H9 (cell line): Measurements from ENCODE around the gene VAPA. TPM values are rescaled to one million over a fixed set of nuclear protein-coding genes. Genes with fewer than 3 reads are reported as not detected.

Experiments
- DNase-seq: peaks from one replicate; pipeline ENCODE4 v3.0.0-alpha.2; 2017
- H2AFZ ChIP-seq: one replicate; pipeline ENCODE4 v1.6.1; 2013; ENCODE audit warnings: mild to moderate bottlenecking, low read length, control low read depth, moderate library complexity
- H2AK5ac ChIP-seq: 2 replicates; pipeline ENCODE4 v1.6.1; 2013; ENCODE audit warnings: low read length, control low read depth, mixed read lengths; ENCODE audit not compliant: insufficient read length
- H2BK120ac ChIP-seq: one replicate; pipeline ENCODE4 v1.6.1; 2013; ENCODE audit warnings: low read depth, mild to moderate bottlenecking, low read length, control low read depth, inconsistent platforms; ENCODE audit not compliant: poor library complexity, severe bottlenecking
- H2BK12ac ChIP-seq: 2 replicates; pipeline ENCODE4 v1.6.1; 2013; ENCODE audit warnings: low read length, control low read depth, mixed read lengths, low read depth; ENCODE audit not compliant: insufficient read length
- H2BK15ac ChIP-seq: 2 replicates; pipeline ENCODE4 v1.6.1; 2013; ENCODE audit warnings: low read depth, low read length, control low read depth
- H2BK20ac ChIP-seq: one replicate; pipeline ENCODE4 v1.6.1; 2013; ENCODE audit warnings: low read depth, mild to moderate bottlenecking, low read length, control low read depth, inconsistent platforms; ENCODE audit not compliant: poor library complexity, severe bottlenecking
- H2BK5ac ChIP-seq: 2 replicates; pipeline ENCODE4 v1.6.1; 2013; ENCODE audit warnings: low read length, control low read depth, mixed read lengths; ENCODE audit not compliant: insufficient read length
- H3K14ac ChIP-seq: 2 replicates; pipeline ENCODE4 v1.6.1; 2013; ENCODE audit warnings: low read length, control low read depth; ENCODE audit not compliant: insufficient read depth
- H3K18ac ChIP-seq: 2 replicates; pipeline ENCODE4 v1.6.1; 2013; ENCODE audit warnings: low read depth, mild to moderate bottlenecking, mixed read lengths, low read length, control low read depth; ENCODE audit not compliant: insufficient read length
- H3K23ac ChIP-seq: 2 replicates; pipeline ENCODE4 v1.6.1; 2013; ENCODE audit warnings: low read length, control low read depth, mixed read lengths, low read depth; ENCODE audit not compliant: insufficient read length
- H3K23me2 ChIP-seq: 2 replicates; pipeline ENCODE4 v1.6.1; 2013; ENCODE audit warnings: low read depth, mild to moderate bottlenecking, mixed read lengths, low read length, control low read depth; ENCODE audit not compliant: insufficient read length, poor library complexity, severe bottlenecking
- H3K27ac ChIP-seq: 2 replicates; pipeline ENCODE4 v1.5.1; 2013; ENCODE audit warnings: low read length, control low read depth, mixed read lengths, low read depth; ENCODE audit not compliant: insufficient read length
- H3K27me3 ChIP-seq: 2 replicates; pipeline ENCODE4 v1.6.1; 2013; ENCODE audit warnings: low read length, control low read depth, inconsistent platforms; ENCODE audit not compliant: insufficient read depth
- H3K4ac ChIP-seq: 2 replicates; pipeline ENCODE4 v1.6.1; 2013; ENCODE audit warnings: low read depth, mild to moderate bottlenecking, control low read depth, inconsistent platforms, low read length, moderate library complexity
- H3K4me1 ChIP-seq: 2 replicates; pipeline ENCODE4 v1.6.1; 2013; ENCODE audit warnings: low read length, control low read depth, inconsistent platforms; ENCODE audit not compliant: insufficient read depth
- H3K4me2 ChIP-seq: 2 replicates; pipeline ENCODE4 v1.6.1; 2013; ENCODE audit warnings: low read length, control low read depth, mixed read lengths; ENCODE audit not compliant: insufficient read length, insufficient read depth
- H3K56ac ChIP-seq: 2 replicates; pipeline ENCODE4 v1.6.1; 2013; ENCODE audit warnings: low read depth, mild to moderate bottlenecking, mixed read lengths, low read length, control low read depth; ENCODE audit not compliant: insufficient read length
- H3K79me1 ChIP-seq: 2 replicates; pipeline ENCODE4 v1.6.1; 2013; ENCODE audit warnings: low read depth, mild to moderate bottlenecking, moderate library complexity, low read length, control low read depth, inconsistent platforms; ENCODE audit not compliant: insufficient read depth, poor library complexity, severe bottlenecking
- H3K79me2 ChIP-seq: 2 replicates; pipeline ENCODE4 v1.6.1; 2013; ENCODE audit warnings: low read length, control low read depth, inconsistent platforms; ENCODE audit not compliant: insufficient read depth
- H3K9ac ChIP-seq: 2 replicates; pipeline ENCODE4 v1.6.1; 2013; ENCODE audit warnings: low read length, control low read depth, mixed read lengths; ENCODE audit not compliant: insufficient read length; ENCODE audit errors: extremely low read depth
- H3K9me3 ChIP-seq: one replicate; pipeline ENCODE4 v1.6.1; 2013; ENCODE audit warnings: low read depth, low read length, inconsistent platforms; ENCODE audit not compliant: control insufficient read depth
- H3T11ph ChIP-seq: one replicate; pipeline ENCODE4 v1.6.1; 2013; ENCODE audit warnings: mild to moderate bottlenecking, low read length, control low read depth, inconsistent platforms
- H4K20me1 ChIP-seq: one replicate; pipeline ENCODE4 v1.6.1; 2013; ENCODE audit not compliant: control insufficient read depth, insufficient read length, insufficient read depth
- H4K5ac ChIP-seq: 2 replicates; pipeline ENCODE4 v1.6.1; 2013; ENCODE audit warnings: low read depth, mild to moderate bottlenecking, mixed read lengths, low read length, control low read depth; ENCODE audit not compliant: insufficient read length
- H4K8ac ChIP-seq: replicated peaks from 2 replicates; pipeline ENCODE4 v1.6.1; 2013; ENCODE audit warnings: low read length, control low read depth, mixed read lengths, low read depth; ENCODE audit not compliant: insufficient read length
- H4K91ac ChIP-seq: 2 replicates; pipeline ENCODE4 v1.6.1; 2013; ENCODE audit warnings: low read depth, mild to moderate bottlenecking, moderate library complexity, mixed read lengths, low read length, control low read depth; ENCODE audit not compliant: insufficient read length
- H3K27ac Mint-ChIP-seq, 3 experiments: 2 replicates in 2 of 3; 3 replicates in 1 of 3; pipeline ENCODE4 v1.8.0; 2020 to 2021; ENCODE audit warnings: mixed read lengths in 3 of 3, mild to moderate bottlenecking in 1 of 3, moderate library complexity in 1 of 3
- H3K27me3 Mint-ChIP-seq: 2 replicates; pipeline ENCODE4 v1.8.0; 2021; ENCODE audit warnings: low read depth, mild to moderate bottlenecking, moderate library complexity, mixed read lengths
- H3K36me3 Mint-ChIP-seq, 3 experiments: 2 replicates in 2 of 3; 3 replicates in 1 of 3; pipeline ENCODE4 v1.8.0; 2020 to 2021; ENCODE audit warnings: low read depth in 3 of 3, mixed read lengths in 3 of 3; ENCODE audit not compliant: insufficient read depth in 1 of 3
- H3K4me1 Mint-ChIP-seq, 2 experiments: 2 replicates each; pipeline ENCODE4 v1.8.0; 2020; ENCODE audit warnings: mixed read lengths in 2 of 2
- H3K4me3 Mint-ChIP-seq, 2 experiments: 2 replicates in 1 of 2; 3 replicates in 1 of 2; pipeline ENCODE4 v1.8.0; 2020 to 2021; ENCODE audit warnings: mild to moderate bottlenecking in 2 of 2, mixed read lengths in 2 of 2, moderate library complexity in 1 of 2
- H3K9me3 Mint-ChIP-seq, 2 experiments: 2 replicates in 1 of 2; 3 replicates in 1 of 2; pipeline ENCODE4 v1.8.0; 2020; ENCODE audit warnings: mild to moderate bottlenecking in 2 of 2, mixed read lengths in 2 of 2, moderate library complexity in 1 of 2
- WGBS: extraction: QIAGEN DNeasy Blood & Tissue Kit; methylation state at CpG from one replicate; pipeline ENCODE4 v1.1.7; 2013; ENCODE audit warnings: missing lambda C conversion rate, low lambda C conversion rate, mixed read lengths; ENCODE audit not compliant: insufficient read length; ENCODE audit errors: extremely low coverage; 5-methylcytosine and 5-hydroxymethylcytosine counted together
- total RNA-seq: library from RNA; stranded (reverse); gene quantifications from 2 replicates; pipeline ENCODE4 v1.2.1, GENCODE V29; 2021
- TF ChIP-seq, protein P1 (sequence below): fragments of 200-600 bp; sonication (generic); conservative IDR thresholded peaks from 3 replicates; pipeline ENCODE4 v1.8.0; 2021; ENCODE audit warnings: antibody characterized with exemption, mild to moderate bottlenecking

Gene VAPA
- total RNA-seq, 1 experiment from 2014 or later = 141 TPM

DNA sequence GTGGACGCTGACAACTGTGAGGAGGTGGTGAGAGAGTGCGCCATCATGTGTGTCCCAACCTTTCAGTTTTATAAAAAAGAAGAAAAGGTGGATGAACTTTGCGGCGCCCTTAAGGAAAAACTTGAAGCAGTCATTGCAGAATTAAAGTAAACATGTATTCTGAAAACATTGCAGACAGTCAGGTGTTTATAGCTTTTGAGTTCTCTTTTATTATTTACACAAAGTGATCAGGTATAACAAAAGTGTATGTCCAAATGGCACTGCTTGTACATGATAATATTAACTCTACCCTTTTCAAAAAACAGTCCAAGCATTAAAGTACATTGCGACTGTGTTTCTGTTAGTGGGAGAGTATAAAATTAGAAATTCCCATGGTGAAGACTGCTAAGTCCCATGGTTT lies 25.8 kb upstream of the VAPA start:
- H3K14ac ChIP-seq = no peak overlapping the region
- no peak overlapping the region for H3K9ac ChIP-seq
- H4K5ac ChIP-seq = no peak overlapping the region
- H2AFZ ChIP-seq = no peak overlapping the region
- DNase-seq = no peak
- H3K4me2 ChIP-seq = no peak overlapping the region
- no peaks in the 10 kb centered on the region for H3K4me1 ChIP-seq
- no CpG with 5 or more reads among the region's 5 CpGs for WGBS
- H3K4me1 Mint-ChIP-seq = 0 out of 4 replicates have a peak, but pooled peaks cover 0 to 2% of the 10 kb centered on the region in 2 experiments
- H3K23ac ChIP-seq = no peak overlapping the region
- H3K9me3 Mint-ChIP-seq = no peaks in the 10 kb centered on the region; a peak in 1 of 5 replicates
- no peaks in the 10 kb centered on the region for H3K79me2 ChIP-seq
- no peaks in the 10 kb centered on the region for H3K79me1 ChIP-seq
- no peak overlapping the region for H2BK120ac ChIP-seq
- no peaks in the 10 kb centered on the region for H4K20me1 ChIP-seq
- no peaks in the 10 kb centered on the region; a peak in 1 of 7 replicates for H3K36me3 Mint-ChIP-seq
- H3K27ac Mint-ChIP-seq = no peak overlapping the region
- TF ChIP-seq, protein P1, sequence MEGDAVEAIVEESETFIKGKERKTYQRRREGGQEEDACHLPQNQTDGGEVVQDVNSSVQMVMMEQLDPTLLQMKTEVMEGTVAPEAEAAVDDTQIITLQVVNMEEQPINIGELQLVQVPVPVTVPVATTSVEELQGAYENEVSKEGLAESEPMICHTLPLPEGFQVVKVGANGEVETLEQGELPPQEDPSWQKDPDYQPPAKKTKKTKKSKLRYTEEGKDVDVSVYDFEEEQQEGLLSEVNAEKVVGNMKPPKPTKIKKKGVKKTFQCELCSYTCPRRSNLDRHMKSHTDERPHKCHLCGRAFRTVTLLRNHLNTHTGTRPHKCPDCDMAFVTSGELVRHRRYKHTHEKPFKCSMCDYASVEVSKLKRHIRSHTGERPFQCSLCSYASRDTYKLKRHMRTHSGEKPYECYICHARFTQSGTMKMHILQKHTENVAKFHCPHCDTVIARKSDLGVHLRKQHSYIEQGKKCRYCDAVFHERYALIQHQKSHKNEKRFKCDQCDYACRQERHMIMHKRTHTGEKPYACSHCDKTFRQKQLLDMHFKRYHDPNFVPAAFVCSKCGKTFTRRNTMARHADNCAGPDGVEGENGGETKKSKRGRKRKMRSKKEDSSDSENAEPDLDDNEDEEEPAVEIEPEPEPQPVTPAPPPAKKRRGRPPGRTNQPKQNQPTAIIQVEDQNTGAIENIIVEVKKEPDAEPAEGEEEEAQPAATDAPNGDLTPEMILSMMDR = no peak
- H3K4me3 Mint-ChIP-seq = no peak overlapping the region
- H3K9me3 ChIP-seq = no peaks in the 10 kb centered on the region
- H3K27ac ChIP-seq = no peak overlapping the region
- H2BK15ac ChIP-seq = no peak overlapping the region
- H4K8ac ChIP-seq = no peak overlapping the region
- H3K23me2 ChIP-seq = no peaks in the 10 kb centered on the region
- H4K91ac ChIP-seq = no peak overlapping the region
- H3K4ac ChIP-seq = no peak overlapping the region
- H3T11ph ChIP-seq = no peak overlapping the region
- no peak overlapping the region for H3K18ac ChIP-seq
- H2BK5ac ChIP-seq = no peak overlapping the region
- H2AK5ac ChIP-seq = no peak overlapping the region
- no peaks in the 10 kb centered on the region for H3K27me3 Mint-ChIP-seq
- no peak overlapping the region for H2BK12ac ChIP-seq
- H3K56ac ChIP-seq = no peak overlapping the region
- H2BK20ac ChIP-seq = no peak overlapping the region
- H3K27me3 ChIP-seq = no peaks in the 10 kb centered on the region
